GM12865 (cell line): Measurements from ENCODE around the gene WNK2.

Experiments used
- DNase-seq: peaks from one replicate; pipeline ENCODE4 v3.0.0; 2010; ENCODE audit warnings: low read depth
- H3K4me3 ChIP-seq: 2 replicates; pipeline ENCODE4 v1.5.1; 2011; ENCODE audit warnings: mild to moderate bottlenecking, low read depth, low read length, control low read depth
- TF ChIP-seq, protein P1 (sequence below): IDR thresholded peaks from 2 replicates; pipeline ENCODE4 v1.5.1; 2011; ENCODE audit warnings: low read length, control low read depth, low read depth, inconsistent platforms; ENCODE audit not compliant: insufficient read depth; ENCODE audit errors: missing control alignments

WNK2 gene

DNA sequence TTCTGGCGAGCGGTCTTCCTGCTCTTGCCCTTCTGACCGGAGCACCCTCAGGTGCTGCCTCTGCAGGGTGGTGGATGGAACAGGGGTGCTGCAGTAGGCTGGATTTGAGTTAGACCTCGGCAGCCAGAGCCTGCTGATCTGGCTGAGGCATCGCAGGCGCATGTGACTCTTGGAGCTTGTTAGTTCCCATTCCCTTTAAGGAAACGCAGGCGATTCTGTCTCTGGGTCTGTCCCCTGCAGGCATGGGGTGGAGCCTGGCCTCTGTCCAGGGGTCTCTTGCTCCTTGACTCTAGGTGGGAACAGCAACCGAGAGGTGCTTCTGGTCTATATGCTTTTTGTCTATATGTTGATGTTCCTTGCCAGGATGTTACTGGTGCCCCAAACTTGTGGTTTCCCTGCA, 3.1 kb downstream of the WNK2 start:
- no peak for DNase-seq
- TF ChIP-seq, protein P1, sequence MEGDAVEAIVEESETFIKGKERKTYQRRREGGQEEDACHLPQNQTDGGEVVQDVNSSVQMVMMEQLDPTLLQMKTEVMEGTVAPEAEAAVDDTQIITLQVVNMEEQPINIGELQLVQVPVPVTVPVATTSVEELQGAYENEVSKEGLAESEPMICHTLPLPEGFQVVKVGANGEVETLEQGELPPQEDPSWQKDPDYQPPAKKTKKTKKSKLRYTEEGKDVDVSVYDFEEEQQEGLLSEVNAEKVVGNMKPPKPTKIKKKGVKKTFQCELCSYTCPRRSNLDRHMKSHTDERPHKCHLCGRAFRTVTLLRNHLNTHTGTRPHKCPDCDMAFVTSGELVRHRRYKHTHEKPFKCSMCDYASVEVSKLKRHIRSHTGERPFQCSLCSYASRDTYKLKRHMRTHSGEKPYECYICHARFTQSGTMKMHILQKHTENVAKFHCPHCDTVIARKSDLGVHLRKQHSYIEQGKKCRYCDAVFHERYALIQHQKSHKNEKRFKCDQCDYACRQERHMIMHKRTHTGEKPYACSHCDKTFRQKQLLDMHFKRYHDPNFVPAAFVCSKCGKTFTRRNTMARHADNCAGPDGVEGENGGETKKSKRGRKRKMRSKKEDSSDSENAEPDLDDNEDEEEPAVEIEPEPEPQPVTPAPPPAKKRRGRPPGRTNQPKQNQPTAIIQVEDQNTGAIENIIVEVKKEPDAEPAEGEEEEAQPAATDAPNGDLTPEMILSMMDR, result no peak
- H3K4me3 ChIP-seq, result no peak overlapping the region

DNA sequence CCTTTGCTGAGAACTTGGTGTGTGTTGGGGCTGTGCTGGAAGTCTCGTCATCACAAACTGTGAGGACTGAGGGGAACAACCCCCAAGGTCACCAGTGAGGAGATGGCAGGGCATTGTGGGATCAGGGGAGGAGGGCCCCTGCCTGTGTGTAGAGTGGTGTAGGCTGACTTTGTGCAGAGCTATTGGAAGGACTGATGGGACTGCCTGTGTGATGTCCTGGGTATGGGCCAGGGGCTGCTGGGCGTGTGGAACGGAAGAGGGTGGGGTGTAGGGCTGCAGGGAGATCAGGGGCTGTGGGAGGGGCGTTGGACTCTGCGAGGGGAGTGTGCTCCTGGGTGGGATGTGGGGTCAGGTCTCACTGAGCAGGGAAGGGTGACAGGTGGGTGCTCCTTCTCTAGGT, 3.6 kb downstream of the WNK2 start:
- DNase-seq, result no peak
- TF ChIP-seq, protein P1, result no peak
- no peak overlapping the region for H3K4me3 ChIP-seq

DNA sequence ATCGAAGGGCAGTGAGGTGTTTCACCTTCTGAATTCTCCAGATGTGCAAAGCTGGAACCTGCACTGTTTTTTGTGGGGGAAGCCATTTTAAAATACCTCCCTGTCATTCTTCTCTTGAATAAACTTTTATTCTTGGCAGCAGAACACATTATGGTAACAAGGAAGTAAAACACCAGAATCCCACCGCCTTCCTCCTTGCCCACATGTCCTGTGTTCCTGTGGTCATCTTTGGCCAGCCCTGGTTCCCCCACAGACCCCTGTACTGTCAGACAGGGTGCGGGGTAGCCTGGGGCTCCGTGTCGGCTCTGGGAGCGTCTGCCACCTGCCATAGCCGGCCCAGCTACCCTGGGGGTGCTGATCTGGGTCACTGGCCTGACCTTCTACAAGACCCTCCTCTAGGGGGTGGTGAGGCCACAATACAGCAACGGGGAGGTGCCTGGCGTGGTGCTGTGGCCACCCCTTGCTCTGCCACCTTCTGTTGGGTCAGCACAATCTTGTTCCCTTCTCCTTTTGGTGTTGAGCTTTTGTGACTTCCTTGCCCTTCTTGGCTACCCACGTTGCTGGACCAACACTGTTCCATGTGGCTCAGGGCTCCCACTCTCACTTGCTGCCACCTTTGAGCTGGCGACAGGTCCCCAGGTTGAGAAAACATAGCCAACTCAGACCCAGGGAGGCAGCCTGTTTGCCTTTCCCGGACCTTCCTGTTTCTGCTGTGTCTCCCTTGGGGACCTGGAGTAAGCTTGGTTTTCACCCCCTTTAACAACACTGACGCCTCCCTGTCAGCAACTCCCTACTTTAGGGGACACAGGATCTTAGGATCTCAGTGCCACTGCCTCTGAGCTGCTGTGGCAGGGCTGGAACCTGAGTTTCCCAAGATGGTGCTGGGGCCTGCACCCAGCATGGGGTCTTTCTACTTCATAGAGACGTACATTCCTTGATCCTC, 4.8 kb downstream of the WNK2 start:
- H3K4me3 ChIP-seq, result no peak overlapping the region
- no peak for DNase-seq
- TF ChIP-seq, protein P1, result no peak

DNA sequence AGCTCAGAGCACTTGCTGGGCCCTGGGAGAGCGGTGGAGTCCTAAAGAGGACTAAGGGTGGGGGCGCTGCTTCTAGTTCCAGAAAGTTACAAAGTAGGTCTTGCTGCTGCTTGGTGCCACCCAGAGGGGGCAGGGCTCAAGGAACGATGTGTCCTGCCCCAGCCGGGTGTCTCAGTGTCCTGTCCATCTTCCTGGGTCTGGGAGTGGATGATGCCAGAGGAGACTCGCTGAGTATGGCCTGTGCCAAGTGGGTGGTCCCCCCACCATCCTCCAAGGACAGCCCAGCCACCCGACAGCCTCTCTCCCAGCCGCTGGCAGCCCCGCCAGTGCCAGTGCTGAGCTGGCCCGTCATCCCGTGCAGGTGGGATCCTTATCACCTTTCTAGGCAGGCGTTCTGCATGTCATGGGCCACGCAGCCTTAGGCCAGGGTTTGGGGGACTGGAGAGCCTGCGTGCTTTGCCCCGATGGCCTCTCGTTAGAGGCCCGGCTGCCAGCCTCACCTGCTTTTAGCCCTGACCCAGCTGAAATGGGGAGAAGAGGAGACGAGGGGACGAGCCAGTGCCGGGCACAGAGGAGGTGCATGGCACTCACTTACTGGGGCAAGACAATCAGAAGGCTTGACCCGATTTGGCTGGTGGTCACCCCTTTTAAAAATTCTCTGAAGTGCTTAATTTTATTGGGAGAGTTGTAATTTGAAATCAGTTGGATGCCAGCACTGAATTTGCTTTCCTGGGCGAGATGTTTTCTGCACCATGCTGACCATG, 5.6 kb downstream of the WNK2 start:
- TF ChIP-seq, protein P1, result no peak
- no peak overlapping the region for H3K4me3 ChIP-seq
- no peak for DNase-seq

DNA sequence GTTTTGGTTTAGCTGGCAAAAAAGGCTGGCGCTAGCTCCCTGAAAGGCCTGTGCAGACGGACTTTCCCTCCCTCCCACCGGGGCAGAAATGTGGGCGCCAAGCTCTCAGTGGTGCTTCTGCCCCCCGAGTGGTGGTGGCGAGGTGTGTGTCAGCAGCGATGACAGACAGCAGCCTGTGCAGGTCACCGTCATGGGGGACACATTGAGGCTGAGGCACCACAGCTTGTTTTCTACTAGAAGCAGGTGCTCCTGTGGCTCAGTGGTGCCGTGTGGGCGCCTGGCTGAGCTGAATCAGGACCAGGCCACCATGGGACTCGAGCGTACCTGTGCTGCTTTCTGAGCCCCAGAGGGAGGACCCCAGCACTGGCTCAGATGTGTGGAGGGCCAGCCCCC, 6.2 kb downstream of the WNK2 start:
- TF ChIP-seq, protein P1, result no peak
- no peak overlapping the region for H3K4me3 ChIP-seq
- no peak for DNase-seq

DNA sequence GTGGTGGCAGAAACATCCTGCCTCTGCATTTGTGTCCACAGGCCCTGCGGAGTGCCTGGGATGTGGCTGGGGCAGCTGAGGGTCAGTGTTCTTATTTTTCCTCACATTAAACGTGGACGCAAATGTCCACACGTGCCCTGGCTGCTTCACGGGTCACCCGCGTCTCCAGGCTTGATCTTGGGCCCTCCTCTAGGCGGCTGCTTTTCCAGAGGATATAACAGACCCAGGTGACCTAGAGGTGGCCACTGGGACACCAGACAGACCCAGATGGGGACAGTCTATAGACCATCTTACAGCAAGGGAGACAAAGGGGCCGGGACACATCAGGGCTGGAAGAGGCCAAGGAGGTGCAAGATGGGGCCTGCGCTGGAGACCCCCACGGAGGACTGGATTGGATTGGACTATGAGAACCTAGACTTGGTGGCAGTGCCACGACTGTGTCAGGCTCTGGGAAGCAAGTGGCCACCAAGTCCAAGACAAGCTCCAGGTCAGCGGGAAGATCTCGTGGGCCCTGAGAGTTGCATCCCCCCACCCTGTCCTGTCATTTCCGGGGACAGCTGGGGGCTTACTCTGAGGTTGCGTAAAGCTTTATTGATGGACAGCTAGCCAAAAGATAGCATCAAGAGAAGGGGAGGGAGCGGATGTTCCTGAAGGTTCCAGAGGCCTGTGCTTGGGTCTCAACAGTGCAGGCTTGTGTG, 6.9 kb downstream of the WNK2 start:
- no peak overlapping the region for H3K4me3 ChIP-seq
- no peak for DNase-seq
- TF ChIP-seq, protein P1, result no peak
